Tibial nerve (tissue), 4 donors: ENCODE measurements around the gene NFATC2. TPM values are rescaled to one million over a fixed set of nuclear protein-coding genes. Genes with fewer than 3 reads are reported as not detected.

ENCODE experiments used
- DNase-seq, 2 donors: peaks; one replicate each; pipeline ENCODE4 v3.0.0-alpha.2; 2019; ENCODE audit warnings: low spot score in 2 of 2
- H3K27ac ChIP-seq, 4 donors: fragments of 200-600 bp; sonication (generic) in 3 of 4; one replicate each; pipeline ENCODE4 v1.5.1; 2017 to 2019; ENCODE audit warnings: mild to moderate bottlenecking in 1 of 4
- H3K27me3 ChIP-seq, 2 donors: fragments of 200-600 bp; sonication (generic) in 1 of 2; one replicate each; pipeline versions ENCODE4 v1.5.1 to v1.6.0; 2017 to 2019
- H3K36me3 ChIP-seq, 3 donors: fragments of 200-600 bp; sonication (generic); one replicate each; pipeline ENCODE4 v1.5.1; 2018 to 2019
- H3K4me1 ChIP-seq, 4 donors: fragments of 200-600 bp; sonication (generic) in 3 of 4; one replicate each; pipeline ENCODE4 v1.5.1; 2017 to 2019
- H3K4me3 ChIP-seq, 4 donors: fragments of 200-600 bp; sonication (generic) in 3 of 4; one replicate each; pipeline ENCODE4 v1.5.1; 2017 to 2019; ENCODE audit warnings: mild to moderate bottlenecking in 1 of 4, moderate library complexity in 1 of 4
- H3K9me3 ChIP-seq, 4 donors: fragments of 200-600 bp; sonication (generic) in 3 of 4; one replicate each; pipeline ENCODE4 v1.5.1; 2017 to 2019
- EP300 ChIP-seq, 2 donors: sonication (generic); formaldehyde crosslinking; IDR thresholded peaks; one replicate each; pipeline ENCODE4 v1.6.1; 2017; ENCODE audit warnings: antibody characterized with exemption in 2 of 2, mild to moderate bottlenecking in 1 of 2
- POLR2A ChIP-seq, 2 donors: fragments of 450-650 bp; IDR thresholded peaks; one replicate each; pipeline ENCODE4 v1.6.1; 2017; ENCODE audit warnings: antibody characterized with exemption in 2 of 2, mild to moderate bottlenecking in 2 of 2, moderate library complexity in 2 of 2
- WGBS, 2 donors: methylation state at CpG; one replicate each; pipeline ENCODE4 v1.1.5; 2018; 5-methylcytosine and 5-hydroxymethylcytosine counted together
- total RNA-seq, 4 donors: library from RNA; depleted of rRNA; stranded (reverse); fragments of >200 nt; gene quantifications; one replicate each; pipeline ENCODE4 v1.1.0, GENCODE V29; 2016
- TF ChIP-seq, protein P1 (sequence below), 5 experiments: fragments of 200-600 bp in 3 of 5; fragments of 450-650 bp in 2 of 5; sonication (generic) in 3 of 5; IDR thresholded peaks; one replicate each; pipeline ENCODE4 v1.5.1; 2016 to 2019; ENCODE audit warnings: antibody characterized with exemption in 5 of 5, mild to moderate bottlenecking in 3 of 5, moderate library complexity in 2 of 5

Gene NFATC2
- total RNA-seq, 4 donors from 2014 or later, result 6.0 to 11.5 (median 7.7) TPM

DNA sequence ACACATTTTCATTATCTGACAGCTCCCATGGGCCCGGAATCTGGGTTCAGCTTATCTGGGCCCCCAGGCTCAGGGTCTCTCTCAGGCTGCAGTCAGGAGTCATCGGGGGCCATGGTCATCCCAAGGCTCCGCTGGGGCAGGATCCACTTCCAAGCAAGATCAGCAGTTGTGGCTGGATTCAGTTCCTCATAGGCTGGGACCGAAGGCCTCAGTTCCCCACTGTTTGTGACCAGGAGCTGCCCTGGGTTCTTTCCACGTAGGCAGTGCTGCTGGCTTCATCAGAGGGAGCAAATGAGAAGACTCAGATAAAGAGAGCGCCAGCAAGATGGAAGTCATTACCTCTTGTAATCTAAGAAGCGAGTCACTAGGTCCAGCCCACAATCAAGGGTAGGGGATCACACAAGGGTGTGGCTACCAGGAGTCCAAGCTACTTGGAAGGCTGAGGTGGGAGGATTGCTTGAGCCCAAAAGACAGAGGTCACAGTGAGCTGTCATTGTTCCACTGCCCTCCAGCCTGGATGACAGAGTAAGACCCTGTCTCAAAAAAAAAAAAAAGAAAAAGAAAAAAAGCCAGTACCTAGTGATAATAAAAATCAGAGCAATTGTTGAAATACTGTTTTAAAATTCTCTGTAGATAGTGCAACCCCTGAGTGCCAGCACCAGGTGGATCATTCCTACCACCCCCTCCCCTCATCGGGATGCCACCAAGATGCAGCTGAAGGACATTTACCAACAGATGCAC is 162.7 kb downstream of the NFATC2 start:
- H3K4me1 ChIP-seq, result no peaks in the 10 kb centered on the region
- H3K27me3 ChIP-seq, result no peaks in the 10 kb centered on the region
- DNase-seq, result no peak
- WGBS, 2 donors, result 88 to 90% methylated on average over 8 of the region's 8 CpGs
- TF ChIP-seq, protein P1, sequence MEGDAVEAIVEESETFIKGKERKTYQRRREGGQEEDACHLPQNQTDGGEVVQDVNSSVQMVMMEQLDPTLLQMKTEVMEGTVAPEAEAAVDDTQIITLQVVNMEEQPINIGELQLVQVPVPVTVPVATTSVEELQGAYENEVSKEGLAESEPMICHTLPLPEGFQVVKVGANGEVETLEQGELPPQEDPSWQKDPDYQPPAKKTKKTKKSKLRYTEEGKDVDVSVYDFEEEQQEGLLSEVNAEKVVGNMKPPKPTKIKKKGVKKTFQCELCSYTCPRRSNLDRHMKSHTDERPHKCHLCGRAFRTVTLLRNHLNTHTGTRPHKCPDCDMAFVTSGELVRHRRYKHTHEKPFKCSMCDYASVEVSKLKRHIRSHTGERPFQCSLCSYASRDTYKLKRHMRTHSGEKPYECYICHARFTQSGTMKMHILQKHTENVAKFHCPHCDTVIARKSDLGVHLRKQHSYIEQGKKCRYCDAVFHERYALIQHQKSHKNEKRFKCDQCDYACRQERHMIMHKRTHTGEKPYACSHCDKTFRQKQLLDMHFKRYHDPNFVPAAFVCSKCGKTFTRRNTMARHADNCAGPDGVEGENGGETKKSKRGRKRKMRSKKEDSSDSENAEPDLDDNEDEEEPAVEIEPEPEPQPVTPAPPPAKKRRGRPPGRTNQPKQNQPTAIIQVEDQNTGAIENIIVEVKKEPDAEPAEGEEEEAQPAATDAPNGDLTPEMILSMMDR (IDR thresholded peaks at IDR 0.05), result no peak
- TF ChIP-seq EP300 (IDR thresholded peaks at IDR 0.05) (no peak), POLR2A (IDR thresholded peaks at IDR 0.05) (no peak)
- H3K9me3 ChIP-seq, result no peaks in the 10 kb centered on the region
- H3K4me3 ChIP-seq, result no peak overlapping the region
- H3K27ac ChIP-seq, result no peak overlapping the region
- no peaks in the 10 kb centered on the region for H3K36me3 ChIP-seq

DNA sequence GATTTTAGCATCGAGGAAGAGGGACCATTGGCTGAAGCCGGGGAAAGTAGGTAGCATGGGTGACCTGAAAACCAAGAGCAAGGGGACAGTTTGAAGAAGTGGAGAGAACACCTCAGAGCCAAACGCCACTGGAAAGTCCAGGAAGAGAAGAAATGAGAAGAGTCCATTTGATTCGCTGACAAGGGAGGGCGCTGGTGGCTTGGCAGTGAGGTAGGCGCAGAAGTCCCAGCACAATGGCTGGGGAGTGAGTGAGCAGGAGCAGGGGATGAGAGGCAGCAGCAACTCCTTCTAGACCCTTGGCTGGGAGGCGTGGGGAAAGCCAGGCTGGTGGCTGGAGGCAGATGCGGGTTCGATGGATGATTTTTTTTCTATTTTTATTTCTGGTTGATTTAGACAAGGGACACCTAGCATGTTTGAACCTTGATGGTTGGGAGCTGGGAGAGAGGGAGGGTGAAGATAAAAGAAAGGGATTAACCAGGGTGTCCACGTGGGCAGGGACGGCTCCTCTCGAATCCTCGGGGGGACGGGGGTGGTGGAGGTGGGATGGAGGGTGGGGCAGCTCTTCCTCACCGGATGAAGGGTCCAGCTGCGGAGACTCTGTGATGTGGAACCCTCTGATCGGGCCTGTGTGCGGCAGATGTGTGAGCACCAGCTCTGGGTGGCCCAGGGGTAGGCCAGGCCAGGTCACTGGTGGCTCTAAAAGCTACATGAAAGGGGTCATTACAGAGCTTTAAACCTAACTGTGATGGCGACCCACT is 164.2 kb downstream of the NFATC2 start:
- H3K4me1 ChIP-seq, result peaks cover 0 to 13% (median 0%) of the 10 kb centered on the region in 4 donors
- H3K9me3 ChIP-seq, result no peaks in the 10 kb centered on the region
- H3K27me3 ChIP-seq, result no peaks in the 10 kb centered on the region
- no peak for DNase-seq
- 89 to 91% methylated on average over 19 of the region's 19 CpGs for WGBS, 2 donors
- H3K36me3 ChIP-seq, result no peaks in the 10 kb centered on the region
- H3K4me3 ChIP-seq, result no peak overlapping the region
- H3K27ac ChIP-seq, result no peak overlapping the region
- TF ChIP-seq EP300 (IDR thresholded peaks at IDR 0.05), result no peak
- TF ChIP-seq POLR2A (IDR thresholded peaks at IDR 0.05), result no peak
- TF ChIP-seq, protein P1 (IDR thresholded peaks at IDR 0.05), result no peak

DNA sequence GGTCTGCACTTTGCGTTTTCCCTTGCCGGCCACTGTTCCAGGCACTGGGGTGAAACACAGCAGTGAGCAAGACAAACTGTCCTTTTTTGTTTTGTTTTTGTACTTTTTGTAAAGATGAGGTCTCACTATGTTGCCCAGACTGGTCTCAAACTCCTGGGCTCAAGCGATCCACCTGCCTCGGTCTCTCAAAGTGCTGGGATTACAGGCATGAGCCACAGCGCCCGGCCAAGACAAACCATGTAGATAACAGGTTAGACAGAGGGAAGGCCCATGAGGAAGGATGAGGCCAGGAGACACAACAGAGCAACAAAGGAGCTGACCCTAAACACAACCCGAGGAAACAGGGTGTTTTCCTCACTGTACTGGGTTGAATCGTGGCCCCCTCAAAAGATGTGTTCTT is 165.4 kb downstream of the NFATC2 start:
- DNase-seq, result no peak
- 91% methylated on average over 8 of the region's 8 CpGs for WGBS, 2 donors
- TF ChIP-seq, protein P1 (IDR thresholded peaks at IDR 0.05), result no peak
- TF ChIP-seq POLR2A (IDR thresholded peaks at IDR 0.05), result no peak
- no peak for TF ChIP-seq EP300 (IDR thresholded peaks at IDR 0.05)

DNA sequence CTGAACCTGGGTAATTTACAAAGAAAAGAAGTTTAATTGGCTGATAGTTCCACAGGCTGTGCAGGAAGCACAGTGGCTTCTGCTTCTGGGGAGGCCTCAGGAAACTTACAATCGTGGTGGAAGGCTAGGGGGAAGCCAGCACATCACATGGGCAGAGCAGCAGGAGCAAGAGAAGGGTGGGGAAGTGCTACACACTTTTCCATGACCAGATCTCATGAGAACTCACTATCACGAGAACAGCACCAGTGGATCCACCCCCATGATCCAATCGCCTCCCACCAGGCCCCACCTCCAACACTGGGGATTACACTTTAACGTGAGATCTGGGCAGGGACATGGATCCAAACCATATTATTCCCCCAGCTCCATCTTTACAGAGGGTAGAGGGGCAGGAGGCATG is 166.4 kb downstream of the NFATC2 start:
- TF ChIP-seq, protein P1 (IDR thresholded peaks at IDR 0.05), result no peak
- TF ChIP-seq POLR2A (IDR thresholded peaks at IDR 0.05), result no peak
- TF ChIP-seq EP300 (IDR thresholded peaks at IDR 0.05), result no peak

More for the DNA sequence above, 165.4 kb downstream of the NFATC2 start:
- no peaks in the 10 kb centered on the region for H3K9me3 ChIP-seq
- H3K27me3 ChIP-seq, result no peaks in the 10 kb centered on the region
- H3K36me3 ChIP-seq, result no peaks in the 10 kb centered on the region
- H3K4me3 ChIP-seq, result no peak overlapping the region
- H3K4me1 ChIP-seq, result peaks cover 0 to 24% (median 0%) of the 10 kb centered on the region in 4 donors
- H3K27ac ChIP-seq, result no peak overlapping the region

DNA sequence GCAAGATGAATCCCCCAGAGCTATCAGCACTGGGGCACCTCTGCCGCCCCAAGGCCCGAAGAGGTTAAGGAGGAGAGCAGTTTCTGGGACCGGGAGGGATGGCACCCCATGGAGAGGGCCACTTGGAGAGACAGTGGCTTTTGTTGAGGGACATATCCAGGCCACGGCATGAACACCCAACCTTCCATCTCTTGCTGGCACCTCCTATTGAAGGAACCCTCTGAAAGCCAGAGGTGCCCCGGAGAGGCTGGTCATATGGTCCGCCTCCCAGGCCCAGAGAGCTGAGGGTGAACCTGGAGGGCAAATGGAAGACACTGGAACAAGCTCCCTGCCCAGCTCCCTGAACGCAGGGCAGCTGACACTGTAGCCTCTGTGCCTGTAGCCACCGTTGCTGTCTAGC is 167.0 kb downstream of the NFATC2 start:
- H3K27ac ChIP-seq, result no peak overlapping the region
- no peaks in the 10 kb centered on the region for H3K27me3 ChIP-seq
- no peak for DNase-seq
- H3K4me3 ChIP-seq, result no peak overlapping the region
- 81 to 86% methylated on average over 8 of the region's 8 CpGs for WGBS, 2 donors
- no peaks in the 10 kb centered on the region for H3K9me3 ChIP-seq
- H3K36me3 ChIP-seq, result no peaks in the 10 kb centered on the region
- TF ChIP-seq POLR2A (IDR thresholded peaks at IDR 0.05) (no peak), EP300 (IDR thresholded peaks at IDR 0.05) (no peak)
- TF ChIP-seq, protein P1 (IDR thresholded peaks at IDR 0.05), result no peak
- peaks cover 0 to 25% (median 0%) of the 10 kb centered on the region in 4 donors for H3K4me1 ChIP-seq

More for the DNA sequence above, 166.4 kb downstream of the NFATC2 start:
- no peak overlapping the region for H3K4me3 ChIP-seq
- no peaks in the 10 kb centered on the region for H3K27me3 ChIP-seq
- H3K27ac ChIP-seq, result no peak overlapping the region
- DNase-seq, result no peak
- no peaks in the 10 kb centered on the region for H3K36me3 ChIP-seq
- H3K9me3 ChIP-seq, result no peaks in the 10 kb centered on the region
- H3K4me1 ChIP-seq, result peaks cover 0 to 25% (median 0%) of the 10 kb centered on the region in 4 donors
- WGBS, 2 donors, result 38 to 51% methylated on average over 4 of the region's 4 CpGs
